Ascending aorta (tissue), 2 donors: ENCODE measurements around the gene SLIT3. TPM values are rescaled to one million over a fixed set of nuclear protein-coding genes. Genes with fewer than 3 reads are reported as not detected.

ENCODE experiments used
- DNase-seq, 2 donors: peaks; one replicate each; pipeline ENCODE4 v3.0.0-alpha.2; 2019; ENCODE audit warnings: low spot score in 2 of 2
- H3K27ac ChIP-seq, 2 donors: fragments of 200-600 bp; sonication (generic); one replicate each; pipeline ENCODE4 v1.5.1; 2016 to 2017; ENCODE audit warnings: mild to moderate bottlenecking in 1 of 2
- H3K27me3 ChIP-seq: fragments of 200-600 bp; sonication (generic); one replicate; pipeline ENCODE4 v1.5.1; 2017
- H3K36me3 ChIP-seq, 2 donors: fragments of 200-600 bp; sonication (generic); one replicate each; pipeline ENCODE4 v1.5.1; 2016
- H3K4me1 ChIP-seq, 2 donors: fragments of 200-600 bp; sonication (generic); one replicate each; pipeline ENCODE4 v1.5.1; 2016 to 2017; ENCODE audit warnings: mild to moderate bottlenecking in 1 of 2
- H3K4me3 ChIP-seq, 2 donors: fragments of 200-600 bp; sonication (generic); one replicate each; pipeline ENCODE4 v1.5.1; 2016 to 2017; ENCODE audit warnings: mild to moderate bottlenecking in 1 of 2
- H3K9me3 ChIP-seq, 2 donors: fragments of 200-600 bp; sonication (generic); one replicate each; pipeline ENCODE4 v1.5.1; 2016
- intact Hi-C: fragments of 100-400 bp; cut with DNase I; formaldehyde crosslinking; loops from one replicate; pipeline ENCODE4 v1.15.1; 2023
- total RNA-seq: library from RNA; depleted of rRNA; stranded (reverse); fragments of >200 nt; gene quantifications from one replicate; pipeline ENCODE4 v1.1.0, GENCODE V29; 2016
- TF ChIP-seq, protein P1 (sequence below), 3 experiments: fragments of 200-600 bp in 2 of 3; fragments of 450-650 bp in 1 of 3; sonication (generic) in 2 of 3; IDR thresholded peaks; one replicate each; pipeline ENCODE4 v1.5.1; 2016 to 2019; ENCODE audit warnings: antibody characterized with exemption in 3 of 3, mild to moderate bottlenecking in 1 of 3, moderate library complexity in 1 of 3

Gene SLIT3
- total RNA-seq, 1 donor from 2014 or later, result 128 TPM

DNA sequence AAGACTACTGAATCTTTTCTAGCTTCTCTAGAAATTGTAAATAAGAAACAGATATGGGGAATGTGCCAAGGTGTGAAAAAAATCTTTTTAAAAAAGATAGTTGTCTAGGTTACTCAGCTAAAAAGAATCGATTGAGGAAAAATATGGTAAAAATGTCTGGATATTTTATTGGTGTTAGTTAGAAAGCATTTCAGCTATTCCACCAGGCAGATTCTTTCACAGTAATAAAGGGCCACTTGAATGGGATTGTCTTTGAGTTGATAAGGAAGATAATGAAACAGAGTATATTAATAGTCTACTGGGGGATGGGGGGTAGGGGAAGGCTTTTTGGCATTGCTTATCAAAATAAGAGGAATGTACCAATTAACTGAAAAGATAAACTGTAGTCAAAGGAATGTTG lies 51.9 kb downstream of the SLIT3 start:
- no peaks in the 10 kb centered on the region for H3K27me3 ChIP-seq
- H3K27ac ChIP-seq, result no peak overlapping the region
- no peaks in the 10 kb centered on the region for H3K36me3 ChIP-seq
- intact Hi-C loops, result no loop called here
- no peak for DNase-seq
- no peak overlapping the region for H3K4me3 ChIP-seq
- no peaks in the 10 kb centered on the region for H3K9me3 ChIP-seq
- TF ChIP-seq, protein P1, sequence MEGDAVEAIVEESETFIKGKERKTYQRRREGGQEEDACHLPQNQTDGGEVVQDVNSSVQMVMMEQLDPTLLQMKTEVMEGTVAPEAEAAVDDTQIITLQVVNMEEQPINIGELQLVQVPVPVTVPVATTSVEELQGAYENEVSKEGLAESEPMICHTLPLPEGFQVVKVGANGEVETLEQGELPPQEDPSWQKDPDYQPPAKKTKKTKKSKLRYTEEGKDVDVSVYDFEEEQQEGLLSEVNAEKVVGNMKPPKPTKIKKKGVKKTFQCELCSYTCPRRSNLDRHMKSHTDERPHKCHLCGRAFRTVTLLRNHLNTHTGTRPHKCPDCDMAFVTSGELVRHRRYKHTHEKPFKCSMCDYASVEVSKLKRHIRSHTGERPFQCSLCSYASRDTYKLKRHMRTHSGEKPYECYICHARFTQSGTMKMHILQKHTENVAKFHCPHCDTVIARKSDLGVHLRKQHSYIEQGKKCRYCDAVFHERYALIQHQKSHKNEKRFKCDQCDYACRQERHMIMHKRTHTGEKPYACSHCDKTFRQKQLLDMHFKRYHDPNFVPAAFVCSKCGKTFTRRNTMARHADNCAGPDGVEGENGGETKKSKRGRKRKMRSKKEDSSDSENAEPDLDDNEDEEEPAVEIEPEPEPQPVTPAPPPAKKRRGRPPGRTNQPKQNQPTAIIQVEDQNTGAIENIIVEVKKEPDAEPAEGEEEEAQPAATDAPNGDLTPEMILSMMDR (IDR thresholded peaks at IDR 0.05), result no peak
- H3K4me1 ChIP-seq, result no peaks in the 10 kb centered on the region

DNA sequence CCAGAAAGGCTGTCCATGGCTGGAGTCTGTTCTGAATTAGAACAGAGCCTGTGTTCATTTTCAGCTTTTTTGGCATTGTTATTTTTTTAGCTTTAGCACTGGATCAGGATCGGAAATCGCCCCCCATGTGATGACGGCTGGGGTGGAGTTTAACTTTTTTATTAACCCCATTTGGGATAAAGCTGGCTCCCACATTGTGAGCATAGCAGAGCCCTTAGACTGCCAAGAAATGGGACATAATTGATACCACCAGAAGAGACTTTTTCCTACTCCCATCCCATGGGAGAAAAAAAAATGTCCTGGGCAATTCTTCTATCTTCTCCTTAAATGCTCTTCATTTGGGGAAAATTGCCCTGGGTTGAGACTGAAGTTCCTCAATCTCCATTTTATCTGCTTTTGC lies 52.4 kb downstream of the SLIT3 start:
- no peak for DNase-seq
- H3K27ac ChIP-seq, result peak overlapping the region in 1 of 2 donors; percentile 6

DNA sequence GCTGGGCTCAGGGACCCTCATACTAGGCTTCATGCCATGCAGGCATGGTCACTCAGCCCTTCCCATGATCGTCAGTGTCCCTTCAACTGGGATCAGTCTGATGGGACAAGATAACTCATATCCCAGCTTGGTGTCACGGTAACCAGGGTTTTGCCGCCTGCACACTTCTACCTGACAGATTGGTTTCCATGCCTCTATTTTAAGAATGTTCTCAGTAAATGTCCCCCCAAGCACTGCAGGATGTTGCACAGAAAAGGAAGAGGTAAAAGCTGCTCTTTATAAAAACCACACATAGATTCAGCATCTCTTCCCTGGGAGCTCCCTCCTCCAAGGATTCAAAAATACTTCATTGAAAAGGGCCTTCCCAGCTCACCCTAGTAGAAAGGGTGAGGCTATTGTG lies 56.1 kb downstream of the SLIT3 start:
- TF ChIP-seq, protein P1 (IDR thresholded peaks at IDR 0.05), result no peak
- Histone ChIP-seq H3K27me3 (no peaks in the 10 kb centered on the region), H3K4me1 (no peaks in the 10 kb centered on the region), H3K9me3 (no peaks in the 10 kb centered on the region), H3K36me3 (no peaks in the 10 kb centered on the region), H3K27ac (no peak overlapping the region), H3K4me3 (no peak overlapping the region)
- DNase-seq, result no peak
- intact Hi-C loops, result no loop called here

More for the DNA sequence above, 52.4 kb downstream of the SLIT3 start:
- Histone ChIP-seq H3K36me3 (no peaks in the 10 kb centered on the region), H3K4me1 (no peaks in the 10 kb centered on the region), H3K9me3 (no peaks in the 10 kb centered on the region), H3K27me3 (no peaks in the 10 kb centered on the region), H3K4me3 (no peak overlapping the region)
- intact Hi-C loops, result no loop called here
- TF ChIP-seq, protein P1 (IDR thresholded peaks at IDR 0.05), result no peak

DNA sequence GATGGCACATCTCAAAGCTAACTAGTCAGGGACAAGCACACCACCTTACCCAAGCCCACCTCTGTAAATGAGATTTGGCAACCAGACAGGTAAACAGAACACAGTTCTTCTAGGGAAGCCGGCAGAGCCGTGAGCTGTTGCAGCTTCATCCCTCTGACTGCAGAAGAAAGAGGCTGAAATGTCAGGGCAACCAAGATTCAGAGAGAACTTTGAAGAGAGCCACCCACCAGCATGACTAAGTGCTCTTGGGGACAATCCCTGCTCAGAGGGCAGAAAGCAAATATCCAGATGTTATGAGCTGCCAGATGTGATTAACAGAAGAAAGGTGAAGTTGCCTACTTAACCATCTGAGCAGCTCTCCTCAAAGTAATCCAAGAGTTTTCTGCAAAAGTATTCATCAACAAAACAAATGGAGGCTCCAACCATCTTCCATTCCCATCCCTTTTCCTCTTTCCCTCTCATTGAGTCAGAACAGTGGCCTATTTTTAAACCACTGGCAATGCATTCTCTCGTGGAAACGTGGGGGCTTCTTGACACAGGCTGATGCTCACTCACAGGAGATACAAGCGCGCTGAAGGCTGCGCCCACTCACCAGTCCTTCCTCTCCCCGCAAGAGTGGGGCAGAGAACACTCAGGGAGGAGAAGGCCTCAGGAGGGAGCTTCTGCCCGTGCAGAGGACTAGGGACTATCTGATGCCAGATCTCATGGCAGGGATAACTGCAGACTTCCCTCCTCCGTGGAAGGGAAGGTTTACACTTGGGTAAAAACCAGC lies 57.1 kb downstream of the SLIT3 start:
- no peak overlapping the region for H3K27ac ChIP-seq
- no peaks in the 10 kb centered on the region for H3K4me1 ChIP-seq
- intact Hi-C loops, result no loop called here
- DNase-seq, result no peak
- no peaks in the 10 kb centered on the region for H3K36me3 ChIP-seq
- no peak overlapping the region for H3K4me3 ChIP-seq
- no peaks in the 10 kb centered on the region for H3K27me3 ChIP-seq
- no peaks in the 10 kb centered on the region for H3K9me3 ChIP-seq
- TF ChIP-seq, protein P1 (IDR thresholded peaks at IDR 0.05), result no peak

DNA sequence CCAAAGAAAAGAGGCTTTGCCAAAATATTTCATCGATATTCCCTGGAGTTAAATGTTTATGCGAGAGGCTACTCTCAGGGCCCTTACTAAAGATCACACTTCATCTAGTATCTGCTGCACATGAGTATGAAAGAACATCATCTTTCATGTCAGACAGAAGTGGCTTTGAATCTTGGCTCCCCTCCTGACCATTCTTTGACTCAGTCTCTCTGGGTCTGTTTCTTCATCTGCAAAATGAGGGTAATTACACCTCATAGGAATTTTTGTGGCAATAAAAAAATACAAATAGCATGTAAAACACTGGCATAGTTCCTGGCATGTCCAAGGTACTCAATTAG lies 58.1 kb downstream of the SLIT3 start:
- Histone ChIP-seq H3K27ac (no peak overlapping the region), H3K36me3 (no peaks in the 10 kb centered on the region), H3K4me1 (no peaks in the 10 kb centered on the region), H3K4me3 (no peak overlapping the region), H3K27me3 (no peaks in the 10 kb centered on the region), H3K9me3 (no peaks in the 10 kb centered on the region)
- intact Hi-C loops, result no loop called here
- TF ChIP-seq, protein P1 (IDR thresholded peaks at IDR 0.05), result no peak
- no peak for DNase-seq
